ENCODE results near the gene TTLL11. TPM values are rescaled to one million over a fixed set of nuclear protein-coding genes. Genes with fewer than 3 reads are reported as not detected.

Gene TTLL11
- total RNA-seq, 1 donor from 2014 or later = 23.9 TPM

- peak; percentile 22 for DNase-seq
- no peaks in the 10 kb centered on the region for H3K36me3 Mint-ChIP-seq (ENCODE audit: unreplicated experiment)
- no peak overlapping the region for H3K4me3 Mint-ChIP-seq (ENCODE audit: unreplicated experiment)
Measured at GRCh38 chr9:122128007-122128968, 35.2 kb upstream of the TTLL11 start.

GRCh38 chr9:122127396-122127798, 34.3 kb upstream of the TTLL11 start:
- Mint-ChIP-seq H3K4me3 (ENCODE audit: unreplicated experiment) (no peak overlapping the region), H3K4me1 (ENCODE audit: low read depth, unreplicated experiment) (no peaks in the 10 kb centered on the region), H3K36me3 (ENCODE audit: unreplicated experiment) (no peaks in the 10 kb centered on the region), H3K27ac (ENCODE audit: unreplicated experiment) (no peak overlapping the region), H3K9me3 (ENCODE audit: unreplicated experiment) (peaks cover 6% of the 10 kb centered on the region), H3K27me3 (ENCODE audit: unreplicated experiment) (peaks cover 23% of the 10 kb centered on the region)
- no peak for DNase-seq
- TF ChIP-seq CTCF (IDR thresholded peaks at IDR 0.05; ENCODE audit: partially characterized antibody, unreplicated experiment) = no peak

More at GRCh38 chr9:122128007-122128968, 35.2 kb upstream of the TTLL11 start:
- TF ChIP-seq CTCF (IDR thresholded peaks at IDR 0.05; ENCODE audit: partially characterized antibody, unreplicated experiment) = no peak
- Mint-ChIP-seq H3K27me3 (ENCODE audit: unreplicated experiment) (peaks cover 23% of the 10 kb centered on the region), H3K9me3 (ENCODE audit: unreplicated experiment) (peaks cover 6% of the 10 kb centered on the region), H3K4me1 (ENCODE audit: low read depth, unreplicated experiment) (no peaks in the 10 kb centered on the region), H3K27ac (ENCODE audit: unreplicated experiment) (no peak overlapping the region)

- TF ChIP-seq CTCF (IDR thresholded peaks at IDR 0.05; ENCODE audit: partially characterized antibody, unreplicated experiment) = peak; percentile 14
- no peaks in the 10 kb centered on the region for H3K4me1 Mint-ChIP-seq (ENCODE audit: low read depth, unreplicated experiment)
- peaks cover 21% of the 10 kb centered on the region for H3K27me3 Mint-ChIP-seq (ENCODE audit: unreplicated experiment)
- H3K9me3 Mint-ChIP-seq (ENCODE audit: unreplicated experiment) = peaks cover 6% of the 10 kb centered on the region
- no peaks in the 10 kb centered on the region for H3K36me3 Mint-ChIP-seq (ENCODE audit: unreplicated experiment)
- DNase-seq = no peak
- peak overlapping the region; percentile 74 for H3K4me3 Mint-ChIP-seq (ENCODE audit: unreplicated experiment)
- H3K27ac Mint-ChIP-seq (ENCODE audit: unreplicated experiment) = no peak overlapping the region
Measured at GRCh38 chr9:122126331-122127261, 33.5 kb upstream of the TTLL11 start.

GRCh38 chr9:122125509-122126330, 32.6 kb upstream of the TTLL11 start:
- DNase-seq = no peak
- H3K4me1 Mint-ChIP-seq (ENCODE audit: low read depth, unreplicated experiment) = no peaks in the 10 kb centered on the region
- peak; percentile 52 for TF ChIP-seq CTCF (IDR thresholded peaks at IDR 0.05; ENCODE audit: partially characterized antibody, unreplicated experiment)
- H3K36me3 Mint-ChIP-seq (ENCODE audit: unreplicated experiment) = no peaks in the 10 kb centered on the region
- H3K9me3 Mint-ChIP-seq (ENCODE audit: unreplicated experiment) = peaks cover 6% of the 10 kb centered on the region
- no peak overlapping the region for H3K27ac Mint-ChIP-seq (ENCODE audit: unreplicated experiment)
- peak overlapping the region; percentile 74 for H3K4me3 Mint-ChIP-seq (ENCODE audit: unreplicated experiment)
- H3K27me3 Mint-ChIP-seq (ENCODE audit: unreplicated experiment) = peaks cover 19% of the 10 kb centered on the region

Data from glutamatergic neuron (in vitro differentiated cells).